ENCODE data around the gene GRAP2.
"Not testable (repeated sequence)": the region's sequence is repeated elsewhere in the genome, so short reads cannot be mapped to it uniquely, and the experiment has no call there.

GRAP2 gene

GRCh38 chr22:39943337-39943736 lies 42.5 kb downstream of the GRAP2 start:
- DNase-seq (ENCODE audit: low read depth in 1 of 2, low spot score in 1 of 2) = no peak

GRCh38 chr22:39943953-39944872 lies 43.3 kb downstream of the GRAP2 start:
- no peak for DNase-seq (ENCODE audit: low read depth in 1 of 2, low spot score in 1 of 2)

DNA sequence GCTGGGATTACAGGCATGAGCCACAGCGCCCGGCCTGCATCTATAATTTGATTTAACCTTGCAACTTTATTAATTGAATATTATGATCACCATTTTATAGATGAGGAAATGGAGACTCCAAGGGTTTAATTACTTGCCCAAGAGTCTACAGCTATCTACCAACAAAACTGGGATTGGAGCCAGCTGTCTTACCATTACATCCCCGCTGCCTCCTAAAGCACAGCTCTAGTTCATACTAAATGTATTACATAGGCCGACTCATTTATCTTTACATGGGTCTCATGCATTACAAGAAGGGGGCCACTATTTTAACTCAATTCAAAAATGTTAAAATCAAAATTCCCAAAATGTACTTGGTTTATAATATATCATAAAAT lies 45.2 kb downstream of the GRAP2 start:
- no peak for DNase-seq (ENCODE audit: low read depth in 1 of 2, low spot score in 1 of 2)

- DNase-seq (ENCODE audit: low read depth in 1 of 2, low spot score in 1 of 2) = no peak
These were observed 45.8 kb downstream of the GRAP2 start for GRCh38 chr22:39946503-39947219.

DNA sequence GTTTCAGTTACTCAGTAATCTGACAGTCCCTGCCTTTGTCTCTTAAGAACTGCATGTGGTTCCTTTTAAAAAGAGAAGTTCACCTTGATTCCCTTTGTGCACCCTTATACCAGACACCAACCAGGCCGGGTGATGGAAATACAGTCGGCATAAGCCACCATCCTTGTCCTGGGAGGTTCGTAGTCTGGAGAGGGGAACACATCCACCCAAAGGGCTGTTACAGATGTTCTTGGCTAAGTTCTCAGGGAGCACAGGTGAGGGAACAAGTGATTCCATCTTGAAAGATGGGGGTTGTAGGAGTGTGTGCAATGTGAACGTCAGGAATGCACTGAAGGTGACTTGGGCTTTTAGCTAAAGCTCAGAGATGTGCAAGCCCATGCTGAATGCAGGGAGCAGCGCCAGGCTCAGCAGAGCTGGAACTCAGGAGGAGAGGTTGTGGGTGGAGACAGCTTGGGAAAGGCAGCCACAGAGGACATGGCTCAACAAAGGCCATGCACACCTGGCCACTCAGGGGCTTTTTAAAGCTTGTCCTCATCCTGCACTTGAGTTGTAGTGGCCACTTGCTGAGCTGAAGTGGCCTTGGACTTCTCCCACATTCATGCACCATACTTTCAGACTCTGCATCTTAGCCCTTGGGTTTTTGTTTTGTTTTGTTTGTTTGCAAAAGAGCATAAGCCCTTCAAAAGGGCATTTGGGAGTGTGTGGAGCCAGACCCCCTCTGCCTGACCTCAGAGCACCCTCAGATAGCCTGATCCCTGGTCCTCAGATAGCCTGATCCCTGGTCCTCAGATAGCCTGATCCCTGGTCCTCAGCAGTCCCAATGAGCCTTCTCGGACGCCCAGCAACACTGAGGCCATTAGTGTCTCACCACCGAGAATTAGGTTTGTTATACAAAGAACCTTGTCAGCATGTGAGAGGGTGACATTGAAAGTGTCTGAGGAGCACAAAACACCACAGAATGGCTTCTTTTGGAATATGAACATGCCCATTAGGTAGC lies 46.6 kb downstream of the GRAP2 start:
- DNase-seq (ENCODE audit: low read depth in 1 of 2, low spot score in 1 of 2) = no peak

- no peak for DNase-seq (ENCODE audit: low read depth in 1 of 2, low spot score in 1 of 2)
These were observed 49.3 kb downstream of the GRAP2 start for GRCh38 chr22:39949964-39950737.

DNA sequence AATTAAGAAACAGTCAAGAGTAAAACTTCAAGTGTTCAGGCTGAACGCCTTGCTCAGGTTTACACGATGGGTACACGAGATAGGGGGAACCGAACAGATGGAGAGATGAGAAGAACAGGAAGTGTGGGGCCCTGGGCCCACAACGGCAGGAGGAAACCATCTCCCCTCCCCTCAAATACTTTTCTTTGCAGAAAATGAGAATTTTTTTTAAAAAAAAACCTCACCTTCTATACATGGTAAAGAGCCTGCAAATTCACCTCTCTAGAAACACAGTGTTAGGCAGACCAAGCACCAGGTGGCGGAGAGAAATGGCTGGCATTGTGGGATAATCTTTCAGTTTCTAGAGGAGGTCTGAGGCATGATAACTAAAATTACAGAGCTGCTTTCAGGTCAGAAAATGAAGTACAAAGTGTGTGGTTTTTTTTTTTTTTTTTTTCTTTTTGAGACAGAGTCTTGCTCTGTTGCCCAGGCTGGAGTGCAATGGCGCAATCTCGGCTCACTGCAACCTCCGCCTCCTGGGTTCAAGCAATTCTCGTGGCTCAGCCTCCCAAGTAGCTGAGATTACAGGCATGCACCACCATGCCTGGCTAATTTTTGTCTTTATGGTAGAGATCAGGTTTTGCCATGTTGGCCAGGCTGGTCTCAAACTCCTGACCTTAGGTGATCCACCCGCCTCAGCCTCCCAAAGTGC lies 50.9 kb downstream of the GRAP2 start:
- not testable (repeated sequence) for DNase-seq (ENCODE audit: low read depth in 1 of 2, low spot score in 1 of 2)

DNA sequence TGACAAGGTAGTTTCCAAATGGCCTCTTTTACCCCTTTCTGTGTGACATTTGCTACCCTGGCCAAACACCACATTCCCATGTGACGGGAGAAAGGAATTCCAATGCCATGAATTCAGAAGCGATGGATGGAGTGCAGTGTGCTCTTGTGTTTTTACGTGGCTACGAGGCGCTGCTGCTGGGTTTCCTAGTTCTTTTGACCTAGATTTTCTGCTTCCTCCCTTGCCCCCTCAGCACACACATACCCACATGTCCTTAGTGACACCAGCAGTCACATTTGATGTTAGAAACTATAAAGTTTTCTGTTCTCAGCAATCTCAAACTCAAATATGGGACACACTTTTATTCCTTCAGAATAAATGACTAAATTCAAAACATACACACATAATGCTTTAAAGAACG lies 51.5 kb downstream of the GRAP2 start:
- no peak for DNase-seq (ENCODE audit: low read depth in 1 of 2, low spot score in 1 of 2)

DNA sequence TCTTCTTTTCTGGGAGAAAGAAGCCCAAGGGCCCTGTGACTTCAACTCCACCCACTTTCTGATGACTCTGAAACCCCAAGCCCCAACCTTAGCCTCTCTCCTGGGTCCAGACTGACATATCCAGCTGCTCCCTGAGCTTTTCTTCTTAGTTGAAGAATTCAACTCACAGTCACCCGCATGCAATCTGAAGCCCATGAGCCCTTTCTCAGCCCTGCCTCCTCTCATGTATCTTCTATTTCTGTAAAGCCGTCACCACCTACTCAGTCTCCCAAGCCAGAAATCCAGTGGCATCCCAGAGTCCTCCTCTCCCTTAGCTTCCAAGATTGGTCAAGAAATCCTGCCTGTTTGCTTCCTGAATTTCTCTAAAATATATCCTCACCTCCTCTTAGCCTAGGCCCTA lies 52.2 kb downstream of the GRAP2 start:
- no peak for DNase-seq (ENCODE audit: low read depth in 1 of 2, low spot score in 1 of 2)

GRCh38 chr22:39954584-39955055 lies 53.7 kb downstream of the GRAP2 start:
- no peak for DNase-seq (ENCODE audit: low read depth in 1 of 2, low spot score in 1 of 2)

DNA sequence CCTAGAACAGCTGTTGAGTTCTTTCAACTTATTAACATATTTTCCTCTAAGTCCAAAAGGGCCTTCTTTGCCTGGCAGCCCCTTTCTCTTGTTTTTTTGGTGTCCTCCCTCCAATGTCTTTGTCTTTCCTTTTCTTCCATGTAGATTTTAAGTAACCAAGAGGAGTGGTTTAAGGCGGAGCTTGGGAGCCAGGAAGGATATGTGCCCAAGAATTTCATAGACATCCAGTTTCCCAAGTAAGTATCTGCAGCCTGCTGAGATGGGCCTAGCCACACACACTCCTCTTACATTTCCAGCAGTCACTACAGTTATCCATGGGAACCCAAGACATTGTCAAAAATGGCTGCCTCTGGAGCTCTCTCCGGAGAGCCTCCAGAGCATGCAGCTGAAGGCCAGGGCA lies 54.8 kb downstream of the GRAP2 start:
- no peak for DNase-seq (ENCODE audit: low read depth in 1 of 2, low spot score in 1 of 2)

DNA sequence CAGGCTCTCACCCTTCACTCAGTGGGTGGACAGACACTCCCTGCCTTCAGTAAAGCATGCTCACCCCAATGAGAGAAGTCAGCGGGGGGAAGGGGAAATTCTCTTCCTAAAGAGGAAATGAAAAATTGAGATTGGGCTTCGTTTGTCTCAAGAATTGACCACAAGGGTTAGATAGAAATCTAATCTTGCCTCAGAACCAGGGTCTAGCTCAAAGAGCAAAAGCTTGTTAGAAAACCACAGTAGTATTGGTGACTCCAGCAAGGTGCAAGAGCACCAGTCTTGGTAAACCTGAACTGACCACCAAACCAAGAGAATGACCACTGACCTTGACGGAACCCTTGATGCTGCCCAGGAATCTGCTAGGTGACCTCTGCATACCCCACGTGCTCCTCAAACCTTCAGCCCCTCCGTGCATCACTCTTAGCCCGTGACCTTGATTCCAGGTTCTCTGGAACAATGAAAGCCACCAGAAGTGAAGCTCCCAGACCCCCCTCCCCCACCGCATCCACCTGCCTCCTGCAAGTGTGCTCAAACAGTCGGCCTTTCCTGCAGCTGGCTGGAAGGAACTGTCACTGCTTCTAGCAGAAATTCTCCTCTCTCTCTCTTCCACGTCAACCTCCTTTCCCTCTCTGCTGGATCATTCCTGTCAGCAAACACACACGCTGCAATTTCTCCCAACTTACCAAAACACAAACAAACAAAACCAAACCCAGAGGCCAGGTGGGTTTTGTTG lies 56.2 kb downstream of the GRAP2 start:
- DNase-seq (ENCODE audit: low read depth in 1 of 2, low spot score in 1 of 2) = no peak

DNA sequence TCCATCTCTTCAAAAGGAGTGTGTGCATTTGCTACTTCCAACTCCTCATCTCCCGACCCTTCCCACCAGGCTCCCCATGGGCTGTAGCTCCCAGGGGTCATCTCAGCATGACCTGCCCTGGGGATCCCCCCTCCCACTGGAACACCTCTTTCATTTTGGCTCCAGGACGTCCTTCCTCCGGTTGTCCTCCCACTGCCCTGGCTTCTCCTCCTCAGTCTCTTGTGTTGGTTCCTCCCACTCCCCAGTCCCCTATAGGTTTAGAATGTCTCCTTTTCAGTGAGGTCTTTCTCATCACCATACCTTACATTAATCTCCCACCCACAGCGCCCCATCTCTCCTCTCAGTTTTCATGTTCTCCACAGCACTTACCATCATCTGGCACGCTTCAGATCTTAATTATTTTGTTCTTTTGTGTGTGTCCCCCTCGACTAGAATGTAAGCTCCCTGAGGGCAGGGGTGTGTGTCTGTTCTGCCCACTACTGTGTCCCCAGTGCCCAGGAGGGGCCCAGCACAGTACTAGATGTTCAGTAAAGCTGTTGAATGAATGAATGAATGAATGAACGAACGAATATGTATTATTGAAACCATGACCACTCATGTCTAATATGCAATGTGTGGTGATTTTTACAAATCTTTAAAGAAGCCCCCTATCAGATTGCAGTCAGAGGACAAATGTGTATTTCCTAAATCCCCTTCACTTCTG lies 57.3 kb downstream of the GRAP2 start:
- DNase-seq (ENCODE audit: low read depth in 1 of 2, low spot score in 1 of 2) = no peak

GRCh38 chr22:39958949-39959639 lies 58.2 kb downstream of the GRAP2 start:
- DNase-seq (ENCODE audit: low read depth in 1 of 2, low spot score in 1 of 2) = no peak

DNA sequence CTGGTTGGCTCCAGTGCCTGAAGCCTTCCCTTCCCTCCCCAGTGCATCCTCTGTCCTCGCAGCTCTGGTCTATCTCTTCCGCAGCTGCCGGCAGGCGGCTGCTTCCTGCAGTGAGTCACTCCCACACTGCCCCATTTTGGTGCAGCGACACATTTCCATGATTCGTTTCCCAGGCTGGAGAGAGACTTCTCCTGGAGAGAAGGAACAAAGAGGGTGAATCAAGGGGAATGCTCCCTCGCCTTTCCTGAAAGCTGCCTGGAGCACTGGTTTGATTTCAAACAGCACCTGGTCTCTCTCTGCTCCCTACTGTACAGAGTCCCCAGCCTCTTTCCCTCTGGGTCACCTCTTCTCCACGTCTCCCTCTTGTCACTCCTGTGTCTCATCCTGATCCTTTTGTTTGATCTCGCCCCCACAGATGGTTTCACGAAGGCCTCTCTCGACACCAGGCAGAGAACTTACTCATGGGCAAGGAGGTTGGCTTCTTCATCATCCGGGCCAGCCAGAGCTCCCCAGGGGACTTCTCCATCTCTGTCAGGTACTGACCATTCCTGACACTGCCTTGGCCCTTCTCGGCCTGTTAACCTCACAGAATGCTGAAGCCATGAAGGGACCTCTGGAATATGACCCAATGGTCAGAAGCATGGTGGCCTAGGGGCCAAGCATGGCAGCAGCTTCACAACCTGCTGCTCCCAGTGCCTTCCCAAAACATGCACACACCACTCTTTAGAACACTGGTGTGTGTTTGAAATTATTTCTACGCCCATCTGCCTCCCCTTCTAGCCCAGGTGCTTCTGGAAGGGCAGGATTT lies 59.0 kb downstream of the GRAP2 start, which contains the start of gene TMA7B:
TSS of gene TMA7B (plus strand) at position 758 of the 808 bp plus-strand sequence. CDS start 3,978 bp downstream, outside the sequence.
- DNase-seq (ENCODE audit: low read depth in 1 of 2, low spot score in 1 of 2) = peak in 1 of 2 donors; percentile 9

- peak; percentile 22 to 48 for DNase-seq (ENCODE audit: low read depth in 1 of 2, low spot score in 1 of 2)
These were observed 60.2 kb downstream of the GRAP2 start for GRCh38 chr22:39960791-39961746.

All from activated T-helper 1 cell treated with anti-CD3 and anti-CD28 coated beads, Interleukin-2, amount 50 U/mL, for 16 hours (primary cell).